Liver (tissue), 9 donors: ENCODE measurements around the gene BRIP1. TPM values are rescaled to one million over a fixed set of nuclear protein-coding genes. Genes with fewer than 3 reads are reported as not detected.

ENCODE experiments used
- DNase-seq: peaks from one replicate; pipeline ENCODE4 v3.0.0-alpha.2; 2017; ENCODE audit warnings: low spot score
- H3K27ac ChIP-seq, 2 donors: one replicate each; pipeline ENCODE4 v1.7.0; 2013; ENCODE audit warnings: inconsistent platforms in 2 of 2, low read length in 2 of 2, control low read depth in 1 of 2, low read depth in 1 of 2, mild to moderate bottlenecking in 1 of 2
- H3K27me3 ChIP-seq, 4 donors: one replicate each; pipeline versions ENCODE4 v1.6.1 to v1.7.0; 2013; ENCODE audit warnings: low read length in 3 of 4, inconsistent platforms in 1 of 4, mild to moderate bottlenecking in 1 of 4, moderate library complexity in 1 of 4; ENCODE audit not compliant: control insufficient read depth in 4 of 4, insufficient read depth in 4 of 4
- H3K36me3 ChIP-seq, 4 donors: one replicate each; pipeline versions ENCODE4 v1.6.1 to v1.7.0; 2013; ENCODE audit warnings: low read length in 3 of 4, mild to moderate bottlenecking in 3 of 4, low read depth in 1 of 4, moderate library complexity in 1 of 4; ENCODE audit not compliant: control insufficient read depth in 4 of 4, insufficient read depth in 3 of 4
- H3K4me1 ChIP-seq, 4 donors: one replicate each; pipeline versions ENCODE4 v1.6.1 to v1.7.0; 2013; ENCODE audit warnings: low read length in 3 of 4, mild to moderate bottlenecking in 3 of 4, moderate library complexity in 1 of 4; ENCODE audit not compliant: control insufficient read depth in 4 of 4, insufficient read depth in 4 of 4
- H3K4me3 ChIP-seq, 3 donors: one replicate each; pipeline versions ENCODE4 v1.6.1 to v1.7.0; 2013; ENCODE audit warnings: low read length in 3 of 3, control low read depth in 1 of 3, low read depth in 1 of 3, mild to moderate bottlenecking in 1 of 3
- H3K9ac ChIP-seq, 2 donors: one replicate each; pipeline ENCODE4 v1.7.0; 2013; ENCODE audit warnings: low read length in 2 of 2, mild to moderate bottlenecking in 2 of 2, moderate library complexity in 2 of 2, control low read depth in 1 of 2, low read depth in 1 of 2
- H3K9me3 ChIP-seq, 4 donors: one replicate each; pipeline versions ENCODE4 v1.6.1 to v1.7.0; 2013; ENCODE audit warnings: low read length in 3 of 4; ENCODE audit not compliant: control insufficient read depth in 4 of 4
- EGR1 ChIP-seq, 2 donors: IDR thresholded peaks; 2 replicates each; pipeline ENCODE4 v1.6.1; 2016 to 2018; ENCODE audit warnings: antibody characterized with exemption in 2 of 2, low read depth in 2 of 2
- FOXA1 ChIP-seq: IDR thresholded peaks from 2 replicates; pipeline ENCODE4 v1.6.1; 2016; ENCODE audit warnings: antibody characterized with exemption
- FOXA2 ChIP-seq: IDR thresholded peaks from 2 replicates; pipeline ENCODE4 v1.6.1; 2016; ENCODE audit warnings: antibody characterized with exemption
- GABPA ChIP-seq, 2 donors: IDR thresholded peaks in 1 of 2; conservative IDR thresholded peaks in 1 of 2; 2 replicates each; pipeline ENCODE4 v1.6.1; 2016; ENCODE audit warnings: antibody characterized with exemption in 2 of 2, mild to moderate bottlenecking in 1 of 2, moderate library complexity in 1 of 2
- HNF4A ChIP-seq, 2 donors: conservative IDR thresholded peaks; 2 replicates each; pipeline ENCODE4 v1.6.1; 2016; ENCODE audit warnings: antibody characterized with exemption in 2 of 2, mild to moderate bottlenecking in 2 of 2
- HNF4G ChIP-seq: IDR thresholded peaks from 2 replicates; pipeline ENCODE4 v1.6.1; 2016; ENCODE audit warnings: antibody characterized with exemption
- NR2F2 ChIP-seq: IDR thresholded peaks from 2 replicates; pipeline ENCODE4 v1.6.1; 2016; ENCODE audit warnings: antibody characterized with exemption
- RAD21 ChIP-seq, 2 donors: IDR thresholded peaks; 2 replicates each; pipeline ENCODE4 v1.6.1; 2016; ENCODE audit warnings: antibody characterized with exemption in 2 of 2, mild to moderate bottlenecking in 2 of 2
- RXRA ChIP-seq, 2 donors: IDR thresholded peaks; 2 replicates each; pipeline ENCODE4 v1.6.1; 2017 to 2018; ENCODE audit warnings: antibody characterized with exemption in 2 of 2, mild to moderate bottlenecking in 1 of 2
- SP1 ChIP-seq: IDR thresholded peaks from 2 replicates; pipeline ENCODE4 v1.6.1; 2018; ENCODE audit warnings: antibody characterized with exemption, mild to moderate bottlenecking
- TAF1 ChIP-seq: conservative IDR thresholded peaks from 2 replicates; pipeline ENCODE4 v1.6.1; 2016; ENCODE audit warnings: antibody characterized with exemption, mild to moderate bottlenecking
- YY1 ChIP-seq: IDR thresholded peaks from 2 replicates; pipeline ENCODE4 v1.6.1; 2016; ENCODE audit warnings: antibody characterized with exemption, mild to moderate bottlenecking
- WGBS: extraction: QIAGEN DNeasy Blood & Tissue Kit; methylation state at CpG from one replicate; pipeline ENCODE4 v1.1.7; 2013; 5-methylcytosine and 5-hydroxymethylcytosine counted together
- polyA plus RNA-seq, 2 donors: library from polyadenylated mRNA; stranded (reverse) in 1 of 2; unstranded in 1 of 2; fragments of 200-250 nt in 1 of 2; fragments of >200 nt in 1 of 2; fragmentation: Nextera tagmentation in 1 of 2; extraction: Ambion mirVana in 1 of 2; gene quantifications; one replicate each; pipeline versions ENCODE4 v1.2.1 to v1.2.3, GENCODE V29; 2013 to 2015
- total RNA-seq, 2 donors: library from RNA; depleted of rRNA; stranded (reverse); fragments of >200 nt; gene quantifications; one replicate each; pipeline ENCODE4 v1.2.3, GENCODE V29; 2014
- TF ChIP-seq, protein P1 (sequence below): IDR thresholded peaks from 2 replicates; pipeline ENCODE4 v1.6.1; 2016; ENCODE audit warnings: antibody characterized with exemption, mild to moderate bottlenecking
- TF ChIP-seq, protein P2 (sequence below): fragments of 150-350 bp; IDR thresholded peaks from 2 replicates; pipeline ENCODE4 v1.5.1; 2017; ENCODE audit warnings: improper control_type of control experiment, low read depth, low read length; ENCODE audit not compliant: missing input control
- TF ChIP-seq, protein P3 (sequence below): IDR thresholded peaks from 2 replicates; pipeline ENCODE4 v1.6.1; 2016; ENCODE audit warnings: antibody characterized with exemption
- TF ChIP-seq, protein P4 (sequence below): IDR thresholded peaks from 2 replicates; pipeline ENCODE4 v1.6.1; 2016; ENCODE audit warnings: antibody characterized with exemption
- donor health status: healthy.
- donor health status: healthy.
- donor health status: healthy.
- donor health status: healthy.
- donor health status: healthy.

Gene BRIP1
- total and polyA plus RNA-seq, 4 donors: 0.24 to 10.3 (median 0.90) TPM

DNA sequence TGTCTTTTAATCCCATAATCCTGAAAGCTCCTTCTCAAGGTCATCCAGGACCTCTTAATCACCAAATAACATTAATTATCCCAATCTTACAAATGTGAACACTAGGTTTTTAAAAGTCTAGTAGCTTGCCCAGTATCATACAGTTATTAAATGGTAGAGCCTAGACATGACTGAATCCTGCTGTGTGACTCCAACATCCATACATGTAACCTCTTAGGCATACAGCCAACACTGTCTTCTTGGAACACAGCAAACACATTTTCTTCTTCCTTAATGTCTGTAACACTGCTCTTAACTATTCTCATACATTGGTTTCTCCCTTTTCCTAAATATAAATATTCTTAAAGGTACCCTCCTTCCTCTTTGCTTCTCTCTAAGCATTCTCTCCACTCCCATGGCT is 13.7 kb downstream of the BRIP1 start:
- no peaks in the 10 kb centered on the region for H3K4me1 ChIP-seq
- no peak for TF ChIP-seq NR2F2
- TF ChIP-seq, protein P1, sequence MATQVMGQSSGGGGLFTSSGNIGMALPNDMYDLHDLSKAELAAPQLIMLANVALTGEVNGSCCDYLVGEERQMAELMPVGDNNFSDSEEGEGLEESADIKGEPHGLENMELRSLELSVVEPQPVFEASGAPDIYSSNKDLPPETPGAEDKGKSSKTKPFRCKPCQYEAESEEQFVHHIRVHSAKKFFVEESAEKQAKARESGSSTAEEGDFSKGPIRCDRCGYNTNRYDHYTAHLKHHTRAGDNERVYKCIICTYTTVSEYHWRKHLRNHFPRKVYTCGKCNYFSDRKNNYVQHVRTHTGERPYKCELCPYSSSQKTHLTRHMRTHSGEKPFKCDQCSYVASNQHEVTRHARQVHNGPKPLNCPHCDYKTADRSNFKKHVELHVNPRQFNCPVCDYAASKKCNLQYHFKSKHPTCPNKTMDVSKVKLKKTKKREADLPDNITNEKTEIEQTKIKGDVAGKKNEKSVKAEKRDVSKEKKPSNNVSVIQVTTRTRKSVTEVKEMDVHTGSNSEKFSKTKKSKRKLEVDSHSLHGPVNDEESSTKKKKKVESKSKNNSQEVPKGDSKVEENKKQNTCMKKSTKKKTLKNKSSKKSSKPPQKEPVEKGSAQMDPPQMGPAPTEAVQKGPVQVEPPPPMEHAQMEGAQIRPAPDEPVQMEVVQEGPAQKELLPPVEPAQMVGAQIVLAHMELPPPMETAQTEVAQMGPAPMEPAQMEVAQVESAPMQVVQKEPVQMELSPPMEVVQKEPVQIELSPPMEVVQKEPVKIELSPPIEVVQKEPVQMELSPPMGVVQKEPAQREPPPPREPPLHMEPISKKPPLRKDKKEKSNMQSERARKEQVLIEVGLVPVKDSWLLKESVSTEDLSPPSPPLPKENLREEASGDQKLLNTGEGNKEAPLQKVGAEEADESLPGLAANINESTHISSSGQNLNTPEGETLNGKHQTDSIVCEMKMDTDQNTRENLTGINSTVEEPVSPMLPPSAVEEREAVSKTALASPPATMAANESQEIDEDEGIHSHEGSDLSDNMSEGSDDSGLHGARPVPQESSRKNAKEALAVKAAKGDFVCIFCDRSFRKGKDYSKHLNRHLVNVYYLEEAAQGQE: no peak
- TF ChIP-seq, protein P2, sequence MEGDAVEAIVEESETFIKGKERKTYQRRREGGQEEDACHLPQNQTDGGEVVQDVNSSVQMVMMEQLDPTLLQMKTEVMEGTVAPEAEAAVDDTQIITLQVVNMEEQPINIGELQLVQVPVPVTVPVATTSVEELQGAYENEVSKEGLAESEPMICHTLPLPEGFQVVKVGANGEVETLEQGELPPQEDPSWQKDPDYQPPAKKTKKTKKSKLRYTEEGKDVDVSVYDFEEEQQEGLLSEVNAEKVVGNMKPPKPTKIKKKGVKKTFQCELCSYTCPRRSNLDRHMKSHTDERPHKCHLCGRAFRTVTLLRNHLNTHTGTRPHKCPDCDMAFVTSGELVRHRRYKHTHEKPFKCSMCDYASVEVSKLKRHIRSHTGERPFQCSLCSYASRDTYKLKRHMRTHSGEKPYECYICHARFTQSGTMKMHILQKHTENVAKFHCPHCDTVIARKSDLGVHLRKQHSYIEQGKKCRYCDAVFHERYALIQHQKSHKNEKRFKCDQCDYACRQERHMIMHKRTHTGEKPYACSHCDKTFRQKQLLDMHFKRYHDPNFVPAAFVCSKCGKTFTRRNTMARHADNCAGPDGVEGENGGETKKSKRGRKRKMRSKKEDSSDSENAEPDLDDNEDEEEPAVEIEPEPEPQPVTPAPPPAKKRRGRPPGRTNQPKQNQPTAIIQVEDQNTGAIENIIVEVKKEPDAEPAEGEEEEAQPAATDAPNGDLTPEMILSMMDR: no peak
- TF ChIP-seq, protein P3, sequence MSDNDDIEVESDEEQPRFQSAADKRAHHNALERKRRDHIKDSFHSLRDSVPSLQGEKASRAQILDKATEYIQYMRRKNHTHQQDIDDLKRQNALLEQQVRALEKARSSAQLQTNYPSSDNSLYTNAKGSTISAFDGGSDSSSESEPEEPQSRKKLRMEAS: no peak
- TF ChIP-seq SP1: no peak
- no peak for TF ChIP-seq FOXA2
- TF ChIP-seq HNF4A (conservative IDR thresholded peaks at IDR 0.05): no peak
- no peak for TF ChIP-seq RXRA (IDR thresholded peaks at IDR 0.05)
- no peak for TF ChIP-seq HNF4G
- no peak for TF ChIP-seq GABPA (IDR thresholded peaks at IDR 0.05 in 1 of 2, conservative IDR thresholded peaks at IDR 0.05 in 1 of 2)
- TF ChIP-seq TAF1: no peak
- no peak for TF ChIP-seq FOXA1
- TF ChIP-seq EGR1 (IDR thresholded peaks at IDR 0.05; ENCODE audit: low read depth in 2 of 2): no peak
- DNase-seq: no peak
- H3K4me3 ChIP-seq: no peak overlapping the region
- H3K27me3 ChIP-seq: no peaks in the 10 kb centered on the region
- no peaks in the 10 kb centered on the region for H3K36me3 ChIP-seq
- H3K27ac ChIP-seq: no peak overlapping the region
- H3K9me3 ChIP-seq: no peaks in the 10 kb centered on the region
- no peak overlapping the region for H3K9ac ChIP-seq

DNA sequence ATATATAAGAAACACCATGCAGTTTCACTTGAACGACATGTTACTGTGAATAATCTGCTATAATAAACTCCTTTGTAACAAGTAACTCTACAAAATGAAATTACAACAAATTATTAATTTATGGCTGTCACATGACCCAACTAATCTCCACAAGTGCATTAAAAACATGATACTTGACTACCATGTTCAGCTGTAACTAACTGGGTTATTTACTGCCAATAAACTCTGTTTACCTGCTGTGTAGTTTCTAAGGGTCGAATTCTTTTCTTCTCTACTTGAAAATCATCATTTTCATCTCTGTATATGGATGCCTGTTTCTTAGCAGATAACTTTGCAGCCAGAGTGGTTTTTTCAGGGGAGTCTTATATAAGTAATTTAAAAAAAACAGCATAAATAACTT is 14.4 kb downstream of the BRIP1 start:
- Histone ChIP-seq H3K27ac (no peak overlapping the region), H3K4me1 (no peaks in the 10 kb centered on the region), H3K4me3 (no peak overlapping the region), H3K36me3 (no peaks in the 10 kb centered on the region), H3K27me3 (no peaks in the 10 kb centered on the region), H3K9me3 (no peaks in the 10 kb centered on the region), H3K9ac (no peak overlapping the region)
- WGBS: 94% methylated on average over 2 of the region's 2 CpGs
- no peak for TF ChIP-seq SP1
- no peak for TF ChIP-seq YY1
- TF ChIP-seq, protein P4, sequence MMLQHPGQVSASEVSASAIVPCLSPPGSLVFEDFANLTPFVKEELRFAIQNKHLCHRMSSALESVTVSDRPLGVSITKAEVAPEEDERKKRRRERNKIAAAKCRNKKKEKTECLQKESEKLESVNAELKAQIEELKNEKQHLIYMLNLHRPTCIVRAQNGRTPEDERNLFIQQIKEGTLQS: no peak
- TF ChIP-seq GABPA (IDR thresholded peaks at IDR 0.05 in 1 of 2, conservative IDR thresholded peaks at IDR 0.05 in 1 of 2): no peak
- no peak for TF ChIP-seq FOXA2
- TF ChIP-seq RAD21 (IDR thresholded peaks at IDR 0.05): no peak
- TF ChIP-seq NR2F2: no peak
- TF ChIP-seq HNF4G: no peak
- no peak for TF ChIP-seq HNF4A (conservative IDR thresholded peaks at IDR 0.05)
- DNase-seq: no peak
